Aorta (tissue), 5 donors: ENCODE results near the gene CORO1C. TPM values are rescaled to one million over a fixed set of nuclear protein-coding genes. Genes with fewer than 3 reads are reported as not detected.
A peak's percentile ranks its signal among the peaks of the same experiment; 100 is the strongest.

Source experiments
- ATAC-seq: fragments of 200-7000 bp; cut with Tn5 transposase; one replicate; pipeline ENCODE4 v1.9.1; 2022; ENCODE audit warnings: moderate library complexity; ENCODE audit not compliant: low FRiP score
- DNase-seq, 2 donors: peaks; one replicate each; pipeline ENCODE4 v3.0.0-alpha.2; 2020
- H3K27ac ChIP-seq, 2 donors: one replicate each; pipeline ENCODE4 v1.5.1; 2013; ENCODE audit warnings: low read length in 2 of 2, mild to moderate bottlenecking in 2 of 2, moderate library complexity in 2 of 2, control low read depth in 1 of 2, inconsistent platforms in 1 of 2, low read depth in 1 of 2
- H3K27me3 ChIP-seq, 2 donors: one replicate each; pipeline ENCODE4 v1.6.1; 2013; ENCODE audit warnings: control low read depth in 1 of 2, low read length in 1 of 2, mild to moderate bottlenecking in 1 of 2, moderate library complexity in 1 of 2; ENCODE audit not compliant: insufficient read depth in 2 of 2, control insufficient read depth in 1 of 2
- H3K36me3 ChIP-seq, 2 donors: one replicate each; pipeline ENCODE4 v1.6.1; 2013; ENCODE audit warnings: control low read depth in 1 of 2, low read length in 1 of 2, mild to moderate bottlenecking in 1 of 2; ENCODE audit not compliant: insufficient read depth in 2 of 2, control insufficient read depth in 1 of 2
- H3K4me1 ChIP-seq, 2 donors: one replicate each; pipeline ENCODE4 v1.6.1; 2013; ENCODE audit warnings: low read length in 2 of 2, control low read depth in 1 of 2, mild to moderate bottlenecking in 1 of 2, moderate library complexity in 1 of 2; ENCODE audit not compliant: insufficient read depth in 2 of 2, control insufficient read depth in 1 of 2
- H3K4me3 ChIP-seq, 2 donors: one replicate each; pipeline ENCODE4 v1.5.1; 2013; ENCODE audit warnings: low read length in 2 of 2, control low read depth in 1 of 2, mild to moderate bottlenecking in 1 of 2
- H3K9me3 ChIP-seq: one replicate; pipeline ENCODE4 v1.6.1; 2013; ENCODE audit warnings: mild to moderate bottlenecking, low read length; ENCODE audit not compliant: control insufficient read depth
- WGBS, 2 donors: extraction: QIAGEN DNeasy Blood & Tissue Kit; methylation state at CpG; one replicate each; pipeline ENCODE4 v1.1.7; 2013; 5-methylcytosine and 5-hydroxymethylcytosine counted together
- intact Hi-C, 2 donors: fragments of 100-400 bp; cut with DNase I; formaldehyde crosslinking; loops; one replicate each; pipeline versions ENCODE4 v1.14.2 to v1.15.0; 2022
- long read RNA-seq, 2 donors: library from polyadenylated mRNA; unstranded; transcript quantifications; one replicate each; pipeline ENCODE4 v2.0.0, GENCODE V29; 2020 to 2021
- polyA plus RNA-seq, 2 donors: library from polyadenylated mRNA; stranded (reverse); fragments of 200-250 nt; gene quantifications; one replicate each; pipeline ENCODE4 v1.2.3, GENCODE V29; 2013
- total RNA-seq, 2 donors: library from RNA; stranded (reverse); fragmentation: NEBNext Ultra II Directional; extraction: Animal tissue kit (Norgen Biotek cat#: 25700); gene quantifications; one replicate each; pipeline ENCODE4 v1.2.1, GENCODE V29; 2021
- donor health status: healthy with polysubstance abuse.
- donor health status: Bipolar disorder and iron deficiency.
- donor health status: DM: no; HTN: no; CAD: no.
- donor health status: DM: no; HTN: no; CAD: no.
- donor health status: DM: yes; HTN: yes; CAD: no.

Gene CORO1C
- total RNA-seq = 100 to 1,000 TPM; 207 to 387 TPM
- 100 to 1,000 TPM in 1 of 2 donors, 10 to 100 TPM in 1; 68.0 to 145 TPM for polyA plus RNA-seq
- long read RNA-seq, donor 1, transcript CORO1C-201 (11 exons, 3,892 nt) = major isoform, 35 of 135 reads
- long read RNA-seq, donor 1, partial matches to known transcripts = 31 of 135 reads
- long read RNA-seq, donor 1, other reads (novel, unspliced or antisense) = 69 of 135 reads
- long read RNA-seq, donor 2, transcript CORO1C-201 (11 exons, 3,892 nt) = major isoform, 15 of 41 reads
- long read RNA-seq, donor 2, partial matches to known transcripts = 5 of 41 reads
- long read RNA-seq, donor 2, other reads (novel, unspliced or antisense) = 20 of 41 reads

- peak within 1 kb of the TSS; percentile 88 to 93 for H3K27ac ChIP-seq
- H3K36me3 ChIP-seq = no peaks in the 10 kb centered on the region
- DNase-seq = peak; percentile 98 to 99
- H3K4me1 ChIP-seq = peaks cover 0 to 4% of the 10 kb centered on the region in 2 donors
- peak; percentile 94 for ATAC-seq
- 0 to 1% methylated on average over 75 to 85 of the region's 85 CpGs for WGBS, 2 donors
- peak within 1 kb of the TSS; percentile 53 to 88 for H3K4me3 ChIP-seq
- no peaks in the 10 kb centered on the region for H3K27me3 ChIP-seq
- H3K9me3 ChIP-seq = no peaks in the 10 kb centered on the region
- intact Hi-C loops = loop anchor here (2.0 to 5.0 kb wide), 7 partner anchors 39 to 169 kb away; partner anchors contain the start of genes ISCU (in 1 of the 2) and SART3 (in 1 of the 2)
These were observed at the start of gene CORO1C for GRCh38 chr12:108731105-108731865. CORO1C (minus strand) TSS chr12:108731518; CDS start chr12:108701318, 30,200 bp downstream.

- H3K27ac ChIP-seq = no peak overlapping the region
These were observed 48.8 kb upstream of the CORO1C start for GRCh38 chr12:108779998-108780688.

GRCh38 chr12:108778053-108778452 lies 46.7 kb upstream of the CORO1C start:
- no peaks in the 10 kb centered on the region for H3K9me3 ChIP-seq
- H3K4me1 ChIP-seq = no peaks in the 10 kb centered on the region
- H3K27me3 ChIP-seq = no peaks in the 10 kb centered on the region
- ATAC-seq (no peak), DNase-seq (no peak)
- intact Hi-C loops = no loop called here
- peaks cover 0 to 3% of the 10 kb centered on the region in 2 donors for H3K36me3 ChIP-seq
- WGBS, 2 donors = 61 to 92% methylated on average over 2 of the region's 2 CpGs
- no peak overlapping the region for H3K4me3 ChIP-seq
- H3K27ac ChIP-seq = no peak overlapping the region

More at GRCh38 chr12:108779998-108780688, 48.8 kb upstream of the CORO1C start:
- no peak for DNase-seq
- no peaks in the 10 kb centered on the region for H3K4me1 ChIP-seq
- ATAC-seq = no peak
- peaks cover 0 to 3% of the 10 kb centered on the region in 2 donors for H3K36me3 ChIP-seq
- H3K9me3 ChIP-seq = no peaks in the 10 kb centered on the region
- 85 to 86% methylated on average over 9 of the region's 9 CpGs for WGBS, 2 donors
- H3K27me3 ChIP-seq = no peaks in the 10 kb centered on the region
- H3K4me3 ChIP-seq = no peak overlapping the region
- intact Hi-C loops = no loop called here

- WGBS, 2 donors = 82 to 84% methylated on average over 2 of the region's 2 CpGs
- H3K27ac ChIP-seq = no peak overlapping the region
These were observed 45.8 kb upstream of the CORO1C start for GRCh38 chr12:108777156-108777555.

GRCh38 chr12:108773798-108774788 lies 42.8 kb upstream of the CORO1C start:
- WGBS, 2 donors = 52 to 54% methylated on average over 23 of the region's 23 CpGs
- Histone ChIP-seq H3K4me1 (no peaks in the 10 kb centered on the region), H3K36me3 (no peaks in the 10 kb centered on the region), H3K27ac (peak overlapping the region in 1 of 2 donors; percentile 49), H3K4me3 (no peak overlapping the region), H3K27me3 (no peaks in the 10 kb centered on the region), H3K9me3 (no peaks in the 10 kb centered on the region)
- intact Hi-C loops = loop anchor here in 1 of 2 donors (5.0 kb wide), 1 partner anchor 42 kb away; the partner anchor contains the start of gene CORO1C
- ATAC-seq = peak; percentile 90
- DNase-seq = peak; percentile 91 to 92

More at GRCh38 chr12:108777156-108777555, 45.8 kb upstream of the CORO1C start:
- ATAC-seq (no peak), DNase-seq (no peak)
- no peaks in the 10 kb centered on the region for H3K27me3 ChIP-seq
- no peaks in the 10 kb centered on the region for H3K4me1 ChIP-seq
- no peak overlapping the region for H3K4me3 ChIP-seq
- peaks cover 0 to 1% of the 10 kb centered on the region in 2 donors for H3K36me3 ChIP-seq
- intact Hi-C loops = no loop called here
- no peaks in the 10 kb centered on the region for H3K9me3 ChIP-seq

- no peak for ATAC-seq
- intact Hi-C loops = loop anchor here in 1 of 2 donors (5.0 kb wide), 1 partner anchor 41 kb away; the partner anchor contains the start of gene CORO1C
- Histone ChIP-seq H3K4me1 (no peaks in the 10 kb centered on the region), H3K27me3 (no peaks in the 10 kb centered on the region), H3K9me3 (no peaks in the 10 kb centered on the region), H3K27ac (no peak overlapping the region), H3K4me3 (no peak overlapping the region), H3K36me3 (no peaks in the 10 kb centered on the region)
- no peak for DNase-seq
- WGBS, 2 donors = 63 to 75% methylated on average over 25 of the region's 25 CpGs
These were observed 41.8 kb upstream of the CORO1C start for GRCh38 chr12:108772891-108773797.

- ATAC-seq (no peak), DNase-seq (no peak)
- intact Hi-C loops = loop anchor here in 1 of 2 donors (5.0 kb wide), 1 partner anchor 40 kb away; the partner anchor contains the start of gene CORO1C
- H3K4me3 ChIP-seq = no peak overlapping the region
- H3K9me3 ChIP-seq = no peaks in the 10 kb centered on the region
- H3K4me1 ChIP-seq = no peaks in the 10 kb centered on the region
- 38 to 52% methylated on average over 2 of the region's 2 CpGs for WGBS, 2 donors
- no peaks in the 10 kb centered on the region for H3K36me3 ChIP-seq
- no peaks in the 10 kb centered on the region for H3K27me3 ChIP-seq
- H3K27ac ChIP-seq = no peak overlapping the region
These were observed 40.9 kb upstream of the CORO1C start for GRCh38 chr12:108772247-108772646.
